Panc1 (cell line): ENCODE results near the gene ITGA2B. TPM values are rescaled to one million over a fixed set of nuclear protein-coding genes. Genes with fewer than 3 reads are reported as not detected.

ENCODE experiments used
- ATAC-seq: fragments of 200-7000 bp; cut with Tn5 transposase; 2 replicates; pipeline ENCODE4 v1.9.1; 2020; ENCODE audit warnings: mild to moderate bottlenecking, moderate library complexity
- BruUV-seq: library from RNA; stranded (reverse); fragments of 400-500 nt; replicated peaks from 2 replicates; lab custom pipeline; 2021; lab: Mats Ljungman, UMichigan
- CTCF ChIA-PET: fragments of 300-600 bp; sonication (Branson Sonifier 250); formaldehyde crosslinking; loops from one replicate; lab custom pipeline; 2022; ENCODE audit warnings: antibody characterized with exemption; lab: Charles Lee
- POLR2A ChIA-PET: fragments of 300-600 bp; sonication (Branson Sonifier 250); formaldehyde crosslinking; loops from one replicate; lab custom pipeline; 2022; ENCODE audit warnings: antibody characterized with exemption; lab: Charles Lee
- DNase-seq: peaks from one replicate; pipeline ENCODE4 v3.0.0-alpha.2; 2010; ENCODE audit warnings: low read depth, low spot score
- H3K27ac ChIP-seq: 2 replicates; pipeline ENCODE4 v1.5.1; 2011; ENCODE audit warnings: mild to moderate bottlenecking, low read length, inconsistent platforms
- H3K27me3 ChIP-seq: fragments of 200-500 bp; sonication (Bioruptor generic); 2 replicates; pipeline ENCODE4 v1.6.0; 2014; ENCODE audit warnings: low read length, inconsistent platforms; ENCODE audit not compliant: control insufficient read depth, insufficient read depth
- H3K36me3 ChIP-seq: fragments of 200-500 bp; sonication (Bioruptor generic); 2 replicates; pipeline ENCODE4 v1.5.1; 2014; ENCODE audit warnings: inconsistent platforms, mild to moderate bottlenecking, low read length, moderate library complexity; ENCODE audit not compliant: control insufficient read depth, insufficient read depth
- H3K4me1 ChIP-seq: 2 replicates; pipeline ENCODE4 v1.5.1; 2011; ENCODE audit warnings: inconsistent platforms, mild to moderate bottlenecking, low read length, moderate library complexity; ENCODE audit not compliant: control insufficient read depth, insufficient read depth
- H3K4me3 ChIP-seq, 2 experiments: 2 replicates each; pipeline ENCODE4 v1.5.1; 2011 to 2012; ENCODE audit warnings: low read depth in 2 of 2, low read length in 2 of 2, mild to moderate bottlenecking in 2 of 2, inconsistent platforms in 1 of 2, moderate library complexity in 1 of 2
- H3K9me3 ChIP-seq: fragments of 200-500 bp; sonication (Bioruptor generic); 2 replicates; pipeline ENCODE4 v1.5.1; 2014; ENCODE audit warnings: low read depth, mild to moderate bottlenecking, inconsistent platforms, low read length, moderate library complexity; ENCODE audit not compliant: control insufficient read depth, insufficient read depth
- POLR2AphosphoS5 ChIP-seq: IDR thresholded peaks from 2 replicates; pipeline ENCODE4 v1.6.1; 2012; ENCODE audit warnings: mild to moderate bottlenecking, low read depth, low read length, moderate library complexity
- SIN3A ChIP-seq: IDR thresholded peaks from 2 replicates; pipeline ENCODE4 v1.6.1; 2012; ENCODE audit warnings: low read depth, mild to moderate bottlenecking, low read length, moderate library complexity, borderline replicate concordance; ENCODE audit not compliant: insufficient read depth
- TCF7L2 ChIP-seq: IDR thresholded peaks from 2 replicates; pipeline ENCODE4 v1.6.1; 2011; ENCODE audit warnings: mild to moderate bottlenecking, low read depth, low read length, inconsistent platforms
- in situ Hi-C: cut with HindIII; loops from 2 replicates; pipeline ENCODE4 v1.10.0; 2016; ENCODE audit warnings: low sequenced_read_pairs, low pct_unique_long_range_greater_than_20kb
- intact Hi-C: fragments of 100-400 bp; cut with micrococcal nuclease; formaldehyde crosslinking; loops from one replicate; pipeline ENCODE4 v1.10.0; 2022; ENCODE audit not compliant: unreplicated experiment
- total RNA-seq: library from RNA; stranded (reverse); gene quantifications from one replicate; pipeline ENCODE4 v1.2.1, GENCODE V29; 2021; ENCODE audit not compliant: unreplicated experiment
- TF ChIP-seq, protein P1 (sequence below): fragments of 450-650 bp; IDR thresholded peaks from 2 replicates; pipeline ENCODE4 v1.5.1; 2017; ENCODE audit warnings: mild to moderate bottlenecking
- TF ChIP-seq, protein P2 (sequence below), 2 experiments: IDR thresholded peaks; 2 replicates each; pipeline ENCODE4 v1.6.1; 2011 to 2012; ENCODE audit warnings: low read depth in 2 of 2, control low read depth in 1 of 2, low read length in 1 of 2, mild to moderate bottlenecking in 1 of 2, moderate library complexity in 1 of 2; ENCODE audit not compliant: insufficient read depth in 1 of 2

The ITGA2B gene
- total RNA-seq, 1 experiment from 2014 or later = 2.4 TPM

DNA sequence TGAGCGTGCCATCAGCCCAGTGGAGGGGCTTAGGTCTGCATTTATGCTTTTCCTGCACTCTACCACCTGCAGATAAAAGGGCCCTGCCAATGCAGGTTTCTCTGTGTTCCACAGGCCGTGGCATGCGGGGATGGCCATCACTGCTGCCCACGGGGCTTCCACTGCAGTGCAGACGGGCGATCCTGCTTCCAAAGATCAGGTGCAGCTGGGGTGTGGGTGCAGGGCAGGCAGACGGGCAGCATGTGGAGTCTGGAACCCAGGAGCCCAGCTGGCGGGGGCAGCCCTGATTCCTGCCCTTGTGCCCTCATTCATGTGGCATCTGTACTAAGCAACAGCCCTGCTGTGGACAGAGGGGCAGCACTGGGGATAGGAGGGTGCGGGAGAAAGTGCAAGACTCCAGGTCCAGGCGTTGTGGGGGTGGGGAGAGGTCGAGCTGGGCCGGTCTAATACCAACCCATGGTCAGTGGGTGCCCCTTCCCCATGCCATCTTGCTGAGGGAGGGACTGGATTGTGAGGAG lies 39.8 kb downstream of the ITGA2B start:
- CTCF ChIA-PET = no interaction called here
- Histone ChIP-seq H3K27ac (no peak overlapping the region), H3K27me3 (no peaks in the 10 kb centered on the region), H3K4me3 (no peak overlapping the region), H3K9me3 (no peaks in the 10 kb centered on the region), H3K36me3 (peaks cover 4% of the 10 kb centered on the region; the same call in 1 of the 2 replicates), H3K4me1 (no peaks in the 10 kb centered on the region)
- BruUV-seq = no TSS peak
- DNase-seq (no peak), ATAC-seq (no peak)
- in situ Hi-C loops (no loop called here), intact Hi-C loops (no loop called here)
- POLR2A ChIA-PET = interaction anchor here (0.6 kb wide), 1 partner anchor 39 kb away, joined by 3 read pairs; no protein-coding TSS in a partner anchor
- no peak for TF ChIP-seq SIN3A
- TF ChIP-seq, protein P1, sequence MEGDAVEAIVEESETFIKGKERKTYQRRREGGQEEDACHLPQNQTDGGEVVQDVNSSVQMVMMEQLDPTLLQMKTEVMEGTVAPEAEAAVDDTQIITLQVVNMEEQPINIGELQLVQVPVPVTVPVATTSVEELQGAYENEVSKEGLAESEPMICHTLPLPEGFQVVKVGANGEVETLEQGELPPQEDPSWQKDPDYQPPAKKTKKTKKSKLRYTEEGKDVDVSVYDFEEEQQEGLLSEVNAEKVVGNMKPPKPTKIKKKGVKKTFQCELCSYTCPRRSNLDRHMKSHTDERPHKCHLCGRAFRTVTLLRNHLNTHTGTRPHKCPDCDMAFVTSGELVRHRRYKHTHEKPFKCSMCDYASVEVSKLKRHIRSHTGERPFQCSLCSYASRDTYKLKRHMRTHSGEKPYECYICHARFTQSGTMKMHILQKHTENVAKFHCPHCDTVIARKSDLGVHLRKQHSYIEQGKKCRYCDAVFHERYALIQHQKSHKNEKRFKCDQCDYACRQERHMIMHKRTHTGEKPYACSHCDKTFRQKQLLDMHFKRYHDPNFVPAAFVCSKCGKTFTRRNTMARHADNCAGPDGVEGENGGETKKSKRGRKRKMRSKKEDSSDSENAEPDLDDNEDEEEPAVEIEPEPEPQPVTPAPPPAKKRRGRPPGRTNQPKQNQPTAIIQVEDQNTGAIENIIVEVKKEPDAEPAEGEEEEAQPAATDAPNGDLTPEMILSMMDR = no peak
- TF ChIP-seq, protein P2, sequence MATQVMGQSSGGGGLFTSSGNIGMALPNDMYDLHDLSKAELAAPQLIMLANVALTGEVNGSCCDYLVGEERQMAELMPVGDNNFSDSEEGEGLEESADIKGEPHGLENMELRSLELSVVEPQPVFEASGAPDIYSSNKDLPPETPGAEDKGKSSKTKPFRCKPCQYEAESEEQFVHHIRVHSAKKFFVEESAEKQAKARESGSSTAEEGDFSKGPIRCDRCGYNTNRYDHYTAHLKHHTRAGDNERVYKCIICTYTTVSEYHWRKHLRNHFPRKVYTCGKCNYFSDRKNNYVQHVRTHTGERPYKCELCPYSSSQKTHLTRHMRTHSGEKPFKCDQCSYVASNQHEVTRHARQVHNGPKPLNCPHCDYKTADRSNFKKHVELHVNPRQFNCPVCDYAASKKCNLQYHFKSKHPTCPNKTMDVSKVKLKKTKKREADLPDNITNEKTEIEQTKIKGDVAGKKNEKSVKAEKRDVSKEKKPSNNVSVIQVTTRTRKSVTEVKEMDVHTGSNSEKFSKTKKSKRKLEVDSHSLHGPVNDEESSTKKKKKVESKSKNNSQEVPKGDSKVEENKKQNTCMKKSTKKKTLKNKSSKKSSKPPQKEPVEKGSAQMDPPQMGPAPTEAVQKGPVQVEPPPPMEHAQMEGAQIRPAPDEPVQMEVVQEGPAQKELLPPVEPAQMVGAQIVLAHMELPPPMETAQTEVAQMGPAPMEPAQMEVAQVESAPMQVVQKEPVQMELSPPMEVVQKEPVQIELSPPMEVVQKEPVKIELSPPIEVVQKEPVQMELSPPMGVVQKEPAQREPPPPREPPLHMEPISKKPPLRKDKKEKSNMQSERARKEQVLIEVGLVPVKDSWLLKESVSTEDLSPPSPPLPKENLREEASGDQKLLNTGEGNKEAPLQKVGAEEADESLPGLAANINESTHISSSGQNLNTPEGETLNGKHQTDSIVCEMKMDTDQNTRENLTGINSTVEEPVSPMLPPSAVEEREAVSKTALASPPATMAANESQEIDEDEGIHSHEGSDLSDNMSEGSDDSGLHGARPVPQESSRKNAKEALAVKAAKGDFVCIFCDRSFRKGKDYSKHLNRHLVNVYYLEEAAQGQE (IDR thresholded peaks at IDR 0.05; ENCODE audit: insufficient read depth in 1 of 2, low read depth in 2 of 2, low read length in 1 of 2) = no peak
- TF ChIP-seq TCF7L2 = no peak
- no peak for TF ChIP-seq POLR2AphosphoS5

DNA sequence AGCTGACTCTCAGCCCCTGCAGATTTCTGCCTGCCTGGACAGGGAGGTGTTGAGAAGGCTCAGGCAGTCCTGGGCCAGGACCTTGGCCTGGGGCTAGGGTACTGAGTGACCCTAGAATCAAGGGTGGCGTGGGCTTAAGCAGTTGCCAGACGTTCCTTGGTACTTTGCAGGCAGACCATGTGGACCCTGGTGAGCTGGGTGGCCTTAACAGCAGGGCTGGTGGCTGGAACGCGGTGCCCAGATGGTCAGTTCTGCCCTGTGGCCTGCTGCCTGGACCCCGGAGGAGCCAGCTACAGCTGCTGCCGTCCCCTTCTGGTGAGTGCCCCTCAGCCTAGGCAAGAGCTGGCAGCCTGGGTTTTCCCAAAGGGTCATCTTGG lies 40.5 kb downstream of the ITGA2B start:
- Histone ChIP-seq H3K4me3 (no peak overlapping the region), H3K4me1 (no peaks in the 10 kb centered on the region), H3K27me3 (no peaks in the 10 kb centered on the region), H3K36me3 (peaks cover 4% of the 10 kb centered on the region; the same call in 1 of the 2 replicates), H3K9me3 (no peaks in the 10 kb centered on the region), H3K27ac (no peak overlapping the region)
- TF ChIP-seq, protein P2 (IDR thresholded peaks at IDR 0.05; ENCODE audit: insufficient read depth in 1 of 2, low read depth in 2 of 2, low read length in 1 of 2) = no peak
- TF ChIP-seq SIN3A (no peak), POLR2AphosphoS5 (no peak), TCF7L2 (no peak)
- TF ChIP-seq, protein P1 = no peak
- intact Hi-C loops = no loop called here
- ChIA-PET CTCF (no interaction called here), POLR2A (no interaction called here)
- ATAC-seq (no peak), DNase-seq (no peak)
- in situ Hi-C loops = no loop called here
- no TSS peak for BruUV-seq
